Keratinocyte (primary cell): ENCODE data around the gene ARMC5. TPM values are rescaled to one million over a fixed set of nuclear protein-coding genes. Genes with fewer than 3 reads are reported as not detected.

Experiments used
- DNase-seq: peaks from one replicate; pipeline ENCODE4 v3.0.0-alpha.2; 2011; ENCODE audit warnings: low read depth, missing footprints, low spot score
- FAIRE-seq: peaks from 2 replicates; lab custom pipeline; 2011; peaks lifted over from hg19 to GRCh38; lab: Jason Lieb, UNC
- H2AFZ ChIP-seq: 2 replicates; pipeline ENCODE4 v1.6.0; 2012; ENCODE audit warnings: low read length, control low read depth, inconsistent platforms; ENCODE audit not compliant: control insufficient read depth
- H3K27ac ChIP-seq: 2 replicates; pipeline ENCODE4 v1.5.1; 2011; ENCODE audit warnings: low read length; ENCODE audit not compliant: control insufficient read depth, insufficient read depth
- H3K27me3 ChIP-seq: 3 replicates; pipeline ENCODE4 v1.6.0; 2011; ENCODE audit warnings: low read length; ENCODE audit not compliant: control insufficient read depth, insufficient read depth; ENCODE audit errors: extremely low read depth
- H3K36me3 ChIP-seq, 2 experiments: 2 replicates in 1 of 2; 3 replicates in 1 of 2; pipeline ENCODE4 v1.5.1; 2011; ENCODE audit warnings: low read length in 2 of 2, mild to moderate bottlenecking in 1 of 2; ENCODE audit not compliant: control insufficient read depth in 2 of 2, insufficient read depth in 2 of 2; ENCODE audit errors: extremely low read depth in 1 of 2
- H3K4me1 ChIP-seq: 3 replicates; pipeline ENCODE4 v1.5.1; 2011; ENCODE audit warnings: low read length; ENCODE audit not compliant: control insufficient read depth, insufficient read depth; ENCODE audit errors: extremely low read depth
- H3K4me2 ChIP-seq: 3 replicates; pipeline ENCODE4 v1.6.0; 2011; ENCODE audit warnings: low read depth, low read length; ENCODE audit not compliant: control insufficient read depth, insufficient read depth; ENCODE audit errors: extremely low read depth
- H3K4me3 ChIP-seq, 3 experiments: fragments of 200-600 bp in 1 of 3; sonication (generic) in 1 of 3; 2 replicates in 2 of 3; 3 replicates in 1 of 3; pipeline ENCODE4 v1.5.1; 2011 to 2016; ENCODE audit warnings: low read length in 3 of 3, mild to moderate bottlenecking in 3 of 3, control low read depth in 2 of 3, inconsistent platforms in 1 of 3, low read depth in 1 of 3, mixed read lengths in 1 of 3, mixed run types in 1 of 3, moderate library complexity in 1 of 3; ENCODE audit not compliant: control insufficient read depth in 2 of 3, insufficient read depth in 2 of 3; ENCODE audit errors: extremely low read depth in 1 of 3
- H3K79me2 ChIP-seq: 2 replicates; pipeline ENCODE4 v1.6.0; 2012; ENCODE audit warnings: low read length; ENCODE audit not compliant: control insufficient read depth, insufficient read depth
- H3K9ac ChIP-seq: 3 replicates; pipeline ENCODE4 v1.6.0; 2011; ENCODE audit warnings: low read length; ENCODE audit not compliant: control insufficient read depth, insufficient read depth; ENCODE audit errors: extremely low read depth
- H3K9me1 ChIP-seq: 3 replicates; pipeline ENCODE4 v1.6.0; 2011; ENCODE audit warnings: low read length; ENCODE audit not compliant: control insufficient read depth, insufficient read depth; ENCODE audit errors: extremely low read depth
- H3K9me3 ChIP-seq: 2 replicates; pipeline ENCODE4 v1.5.1; 2012; ENCODE audit warnings: low read depth, low read length; ENCODE audit not compliant: control insufficient read depth
- H4K20me1 ChIP-seq: 3 replicates; pipeline ENCODE4 v1.6.0; 2011; ENCODE audit warnings: low read length; ENCODE audit not compliant: control insufficient read depth, insufficient read depth; ENCODE audit errors: extremely low read depth
- EZH2 ChIP-seq: IDR thresholded peaks from one replicate; pipeline ENCODE4 v1.6.1; 2012; ENCODE audit warnings: inconsistent platforms, mild to moderate bottlenecking, low read length, moderate library complexity
- dilution Hi-C: fragments of 300-500 bp; cut with MboI; formaldehyde crosslinking; loops from one replicate; pipeline ENCODE4 v1.7.0; 2020; ENCODE audit warnings: low sequenced_read_pairs; ENCODE audit not compliant: extremely low pct_ligation_motif_present
- polyA plus RNA-seq, 5 experiments: library from polyadenylated mRNA; depleted of rRNA in 3 of 5; stranded (reverse) in 3 of 5; stranded (forward) in 1 of 5; unstranded in 1 of 5; fragments of >200 nt; gene quantifications; 1 replicate in 1 of 5; 2 replicates in 3 of 5; 3 replicates in 1 of 5; pipeline versions ENCODE4 v1.2.1 to v1.2.3, GENCODE V29; 2011 to 2012; ENCODE audit warnings: missing spikeins in 2 of 5, low read depth in 1 of 5, low replicate concordance in 1 of 5
- TF ChIP-seq, protein P1 (sequence below), 3 experiments: IDR thresholded peaks in 1 of 3; conservative IDR thresholded peaks in 1 of 3; optimal IDR thresholded peaks in 1 of 3; 2 replicates in 2 of 3; 3 replicates in 1 of 3; pipeline versions ENCODE3 to v1.5.1; 2011; ENCODE audit warnings: low read length in 3 of 3, mild to moderate bottlenecking in 3 of 3, moderate library complexity in 2 of 3, control low read depth in 1 of 3, inconsistent platforms in 1 of 3; ENCODE audit not compliant: insufficient read depth in 2 of 3; ENCODE audit errors: extremely low read depth in 1 of 3

The ARMC5 gene
- polyA plus RNA-seq, 1 donor (not counting 4 experiments of a cell fraction or from before 2014, with no cell fraction given), result 3.0 TPM

DNA sequence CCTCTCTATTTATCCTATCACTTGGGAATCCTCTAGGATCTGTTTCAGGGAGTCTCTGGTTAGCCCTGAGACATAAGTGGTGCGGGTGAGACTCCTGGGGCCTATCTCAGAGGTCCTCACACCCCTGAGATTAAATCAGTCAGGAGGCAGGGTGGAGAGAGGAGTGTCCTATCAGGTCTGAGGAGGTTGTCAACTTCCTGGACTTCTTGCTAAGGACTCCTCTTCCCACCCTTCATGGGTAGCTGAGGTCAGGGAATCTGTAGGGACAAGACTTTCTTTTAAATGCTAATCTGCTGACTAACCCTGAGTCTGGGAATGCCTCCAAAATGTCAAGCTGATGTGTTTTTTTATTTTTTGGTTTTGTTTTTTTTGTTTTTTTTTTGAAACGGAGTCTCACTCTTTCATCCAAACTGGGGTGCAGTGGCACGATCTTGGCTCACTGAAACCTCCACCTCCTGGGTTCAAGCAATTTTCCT is 6.6 kb upstream of the ARMC5 start:
- Histone ChIP-seq H3K36me3 (peaks cover 0 to 15% of the 10 kb centered on the region in 2 experiments), H3K9me1 (peaks cover 6% of the 10 kb centered on the region), H3K4me3 (peak overlapping the region in 2 of 3 experiments; percentile 15 to 41), H3K9me3 (no peaks in the 10 kb centered on the region), H3K9ac (peak overlapping the region; percentile 62), H2AFZ (no peak overlapping the region), H4K20me1 (peaks cover 8% of the 10 kb centered on the region), H3K27me3 (no peaks in the 10 kb centered on the region), H3K27ac (peak overlapping the region; percentile 95), H3K4me2 (peak overlapping the region; percentile 80), H3K4me1 (peaks cover 57% of the 10 kb centered on the region), H3K79me2 (peaks cover 27% of the 10 kb centered on the region)
- DNase-seq (no peak), FAIRE-seq (peak; percentile 62)
- dilution Hi-C loops, result no loop called here
- no peak for TF ChIP-seq EZH2
- TF ChIP-seq, protein P1, sequence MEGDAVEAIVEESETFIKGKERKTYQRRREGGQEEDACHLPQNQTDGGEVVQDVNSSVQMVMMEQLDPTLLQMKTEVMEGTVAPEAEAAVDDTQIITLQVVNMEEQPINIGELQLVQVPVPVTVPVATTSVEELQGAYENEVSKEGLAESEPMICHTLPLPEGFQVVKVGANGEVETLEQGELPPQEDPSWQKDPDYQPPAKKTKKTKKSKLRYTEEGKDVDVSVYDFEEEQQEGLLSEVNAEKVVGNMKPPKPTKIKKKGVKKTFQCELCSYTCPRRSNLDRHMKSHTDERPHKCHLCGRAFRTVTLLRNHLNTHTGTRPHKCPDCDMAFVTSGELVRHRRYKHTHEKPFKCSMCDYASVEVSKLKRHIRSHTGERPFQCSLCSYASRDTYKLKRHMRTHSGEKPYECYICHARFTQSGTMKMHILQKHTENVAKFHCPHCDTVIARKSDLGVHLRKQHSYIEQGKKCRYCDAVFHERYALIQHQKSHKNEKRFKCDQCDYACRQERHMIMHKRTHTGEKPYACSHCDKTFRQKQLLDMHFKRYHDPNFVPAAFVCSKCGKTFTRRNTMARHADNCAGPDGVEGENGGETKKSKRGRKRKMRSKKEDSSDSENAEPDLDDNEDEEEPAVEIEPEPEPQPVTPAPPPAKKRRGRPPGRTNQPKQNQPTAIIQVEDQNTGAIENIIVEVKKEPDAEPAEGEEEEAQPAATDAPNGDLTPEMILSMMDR (optimal IDR thresholded peaks at IDR 0.05 in 1 of 3, IDR thresholded peaks at IDR 0.05 in 1 of 3, conservative IDR thresholded peaks at IDR 0.05 in 1 of 3; ENCODE audit: extremely low read depth in 1 of 3, insufficient read depth in 2 of 3, low read length in 3 of 3), result no peak

DNA sequence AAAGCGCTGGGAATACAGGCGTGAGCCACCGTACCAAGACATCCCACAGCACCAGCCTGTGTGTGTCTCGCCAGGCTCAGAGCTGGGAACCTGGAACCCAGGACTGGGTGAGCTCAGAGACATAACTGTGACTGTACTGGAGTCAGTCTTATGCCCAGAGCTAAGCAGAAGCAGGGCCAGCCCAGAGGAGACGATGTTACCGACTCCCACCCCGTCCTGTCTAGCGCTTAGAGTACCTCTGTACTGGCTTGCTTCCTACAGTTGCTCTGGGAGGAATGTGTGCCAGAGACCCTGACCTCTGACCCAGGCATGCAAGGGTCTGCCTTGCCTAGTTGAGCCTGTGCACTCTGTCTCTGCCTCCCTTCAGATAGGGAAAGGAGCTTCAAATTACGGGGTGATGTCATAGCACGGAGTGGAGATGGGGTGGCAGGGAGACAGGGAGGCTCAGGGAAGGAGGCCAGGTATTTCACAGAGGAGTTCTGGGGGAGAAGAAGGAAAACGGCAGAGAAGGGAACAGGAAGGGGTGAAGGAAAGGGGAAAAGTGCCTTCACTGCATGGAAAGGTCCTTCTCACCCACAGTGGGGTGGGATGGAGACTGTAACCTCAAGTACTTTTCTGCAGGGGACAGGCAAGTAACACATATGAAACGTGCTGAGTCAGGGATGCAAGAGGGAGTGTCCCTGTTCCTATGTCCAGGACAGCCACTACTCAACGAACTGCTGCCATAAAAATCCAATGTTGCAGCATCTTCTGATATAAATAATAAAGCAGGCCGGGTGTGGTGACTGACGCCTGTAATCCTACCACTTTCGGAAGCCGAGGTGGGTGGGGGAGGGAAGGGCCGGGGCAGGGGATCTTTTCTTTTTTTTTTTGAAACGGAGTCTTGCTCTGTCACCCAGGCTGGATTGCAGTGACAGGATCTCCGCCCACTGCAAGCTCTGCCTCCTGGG is 5.8 kb upstream of the ARMC5 start:
- Histone ChIP-seq H3K9me3 (no peaks in the 10 kb centered on the region), H3K4me2 (peak overlapping the region; percentile 80), H2AFZ (no peak overlapping the region), H3K4me3 (peak overlapping the region in 1 of 3 experiments; percentile 38), H3K79me2 (peaks cover 35% of the 10 kb centered on the region), H3K9me1 (peaks cover 6% of the 10 kb centered on the region), H3K4me1 (peaks cover 64% of the 10 kb centered on the region), H3K27me3 (no peaks in the 10 kb centered on the region), H3K27ac (peak overlapping the region; percentile 95), H3K9ac (peak overlapping the region; percentile 67), H4K20me1 (peaks cover 9% of the 10 kb centered on the region), H3K36me3 (peaks cover 0 to 15% of the 10 kb centered on the region in 2 experiments)
- no peak for TF ChIP-seq EZH2
- TF ChIP-seq, protein P1 (optimal IDR thresholded peaks at IDR 0.05 in 1 of 3, IDR thresholded peaks at IDR 0.05 in 1 of 3, conservative IDR thresholded peaks at IDR 0.05 in 1 of 3; ENCODE audit: extremely low read depth in 1 of 3, insufficient read depth in 2 of 3, low read length in 3 of 3), result peak in 2 of 3 experiments; percentile 6 to 14
- dilution Hi-C loops, result no loop called here
- no peak for FAIRE-seq
- DNase-seq, result no peak
